Astrocyte (in vitro differentiated cells and primary cell): Measurements from ENCODE around the gene PLXNC1. TPM values are rescaled to one million over a fixed set of nuclear protein-coding genes. Genes with fewer than 3 reads are reported as not detected.

ENCODE experiments used
- DNase-seq: peaks from one replicate; pipeline ENCODE4 v3.0.0-alpha.2; 2010; ENCODE audit warnings: low read depth
- FAIRE-seq: peaks from 2 replicates; lab custom pipeline; 2011; peaks lifted over from hg19 to GRCh38; lab: Jason Lieb, UNC
- H2AFZ ChIP-seq: 2 replicates; pipeline ENCODE4 v1.6.0; 2012; ENCODE audit warnings: low read depth, low read length, inconsistent platforms
- H3K27ac ChIP-seq: 2 replicates; pipeline ENCODE4 v1.5.1; 2011; ENCODE audit warnings: low read depth, low read length, inconsistent platforms
- H3K27me3 ChIP-seq: 2 replicates; pipeline ENCODE4 v1.6.0; 2011; ENCODE audit warnings: low read length, inconsistent platforms; ENCODE audit not compliant: insufficient read depth
- H3K36me3 ChIP-seq: 2 replicates; pipeline ENCODE4 v1.5.1; 2011; ENCODE audit warnings: low read length, inconsistent platforms; ENCODE audit not compliant: insufficient read depth
- H3K4me1 ChIP-seq: 2 replicates; pipeline ENCODE4 v1.5.1; 2011; ENCODE audit warnings: low read length, inconsistent platforms; ENCODE audit not compliant: insufficient read depth
- H3K4me2 ChIP-seq: 2 replicates; pipeline ENCODE4 v1.6.0; 2012; ENCODE audit warnings: low read length, inconsistent platforms
- H3K4me3 ChIP-seq: 2 replicates; pipeline ENCODE4 v1.5.1; 2011; ENCODE audit warnings: low read depth, mild to moderate bottlenecking, low read length, inconsistent platforms; ENCODE audit not compliant: insufficient read depth
- H3K79me2 ChIP-seq: 2 replicates; pipeline ENCODE4 v1.6.0; 2012; ENCODE audit warnings: mild to moderate bottlenecking, low read length, inconsistent platforms; ENCODE audit not compliant: insufficient read depth
- H3K9ac ChIP-seq: 2 replicates; pipeline ENCODE4 v1.6.0; 2012; ENCODE audit warnings: mild to moderate bottlenecking, low read length, inconsistent platforms
- H3K9me3 ChIP-seq: 2 replicates; pipeline ENCODE4 v1.5.1; 2012; ENCODE audit warnings: low read depth, mild to moderate bottlenecking, low read length, inconsistent platforms; ENCODE audit not compliant: insufficient read depth
- H4K20me1 ChIP-seq: 2 replicates; pipeline ENCODE4 v1.6.0; 2012; ENCODE audit warnings: low read length, inconsistent platforms; ENCODE audit not compliant: insufficient read depth
- H3K27ac Mint-ChIP-seq: one replicate; pipeline ENCODE4 v1.8.0; 2021; ENCODE audit warnings: mild to moderate bottlenecking, mixed read lengths; ENCODE audit not compliant: unreplicated experiment
- H3K27me3 Mint-ChIP-seq: one replicate; pipeline ENCODE4 v1.8.0; 2021; ENCODE audit warnings: low read depth, mixed read lengths; ENCODE audit not compliant: unreplicated experiment
- H3K36me3 Mint-ChIP-seq: one replicate; pipeline ENCODE4 v1.8.0; 2021; ENCODE audit warnings: low read depth, mixed read lengths; ENCODE audit not compliant: unreplicated experiment
- H3K4me1 Mint-ChIP-seq: one replicate; pipeline ENCODE4 v1.8.0; 2021; ENCODE audit warnings: low read depth, mixed read lengths; ENCODE audit not compliant: unreplicated experiment
- H3K4me3 Mint-ChIP-seq: one replicate; pipeline ENCODE4 v1.8.0; 2021; ENCODE audit warnings: mild to moderate bottlenecking, moderate library complexity, mixed read lengths; ENCODE audit not compliant: unreplicated experiment
- H3K9me3 Mint-ChIP-seq: one replicate; pipeline ENCODE4 v1.8.0; 2021; ENCODE audit warnings: mild to moderate bottlenecking, mixed read lengths; ENCODE audit not compliant: unreplicated experiment
- EZH2 ChIP-seq: IDR thresholded peaks from 2 replicates; pipeline ENCODE4 v1.6.1; 2012; ENCODE audit warnings: mild to moderate bottlenecking, low read length, inconsistent platforms; ENCODE audit not compliant: insufficient read depth
- total RNA-seq: library from RNA; stranded (reverse); gene quantifications from 2 replicates; pipeline ENCODE4 v1.2.1, GENCODE V29; 2021
- TF ChIP-seq, protein P1 (sequence below): IDR thresholded peaks from 2 replicates; pipeline ENCODE4 v1.5.1; 2011; ENCODE audit warnings: low read depth, mild to moderate bottlenecking, inconsistent platforms, low read length, moderate library complexity; ENCODE audit not compliant: insufficient read depth

Gene PLXNC1
- total RNA-seq, 1 donor from 2014 or later: 6.9 TPM

DNA sequence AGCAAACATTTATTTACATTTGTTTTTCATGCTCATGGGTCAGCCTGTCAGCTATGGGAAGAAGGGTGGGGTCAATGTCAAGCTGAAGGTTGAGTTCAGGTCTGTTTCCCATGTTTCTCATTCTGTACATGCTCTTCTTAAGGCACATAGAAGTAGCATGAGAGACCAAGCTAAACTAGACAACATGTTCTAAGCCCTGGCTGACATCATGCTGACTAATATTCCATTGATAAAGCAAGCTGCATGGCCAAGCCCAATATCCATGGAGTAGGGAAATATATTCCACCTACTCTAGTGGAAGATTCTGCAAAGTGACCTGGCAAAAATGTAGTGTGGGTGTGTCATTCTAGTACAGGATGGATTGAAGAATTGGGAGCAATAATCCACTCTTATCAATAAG is 44.1 kb downstream of the PLXNC1 start:
- H3K4me2 ChIP-seq: no peak overlapping the region
- Mint-ChIP-seq H3K27ac (no peak overlapping the region), H3K9me3 (peaks cover 21% of the 10 kb centered on the region), H3K4me1 (no peaks in the 10 kb centered on the region), H3K36me3 (peaks cover 17% of the 10 kb centered on the region), H3K27me3 (peaks cover 2% of the 10 kb centered on the region), H3K4me3 (no peak overlapping the region)
- no peak for TF ChIP-seq EZH2
- TF ChIP-seq, protein P1, sequence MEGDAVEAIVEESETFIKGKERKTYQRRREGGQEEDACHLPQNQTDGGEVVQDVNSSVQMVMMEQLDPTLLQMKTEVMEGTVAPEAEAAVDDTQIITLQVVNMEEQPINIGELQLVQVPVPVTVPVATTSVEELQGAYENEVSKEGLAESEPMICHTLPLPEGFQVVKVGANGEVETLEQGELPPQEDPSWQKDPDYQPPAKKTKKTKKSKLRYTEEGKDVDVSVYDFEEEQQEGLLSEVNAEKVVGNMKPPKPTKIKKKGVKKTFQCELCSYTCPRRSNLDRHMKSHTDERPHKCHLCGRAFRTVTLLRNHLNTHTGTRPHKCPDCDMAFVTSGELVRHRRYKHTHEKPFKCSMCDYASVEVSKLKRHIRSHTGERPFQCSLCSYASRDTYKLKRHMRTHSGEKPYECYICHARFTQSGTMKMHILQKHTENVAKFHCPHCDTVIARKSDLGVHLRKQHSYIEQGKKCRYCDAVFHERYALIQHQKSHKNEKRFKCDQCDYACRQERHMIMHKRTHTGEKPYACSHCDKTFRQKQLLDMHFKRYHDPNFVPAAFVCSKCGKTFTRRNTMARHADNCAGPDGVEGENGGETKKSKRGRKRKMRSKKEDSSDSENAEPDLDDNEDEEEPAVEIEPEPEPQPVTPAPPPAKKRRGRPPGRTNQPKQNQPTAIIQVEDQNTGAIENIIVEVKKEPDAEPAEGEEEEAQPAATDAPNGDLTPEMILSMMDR: no peak
- H3K9ac ChIP-seq: no peak overlapping the region
- H3K27ac ChIP-seq: no peak overlapping the region
- no peaks in the 10 kb centered on the region for H3K9me3 ChIP-seq
- no peak overlapping the region for H3K4me3 ChIP-seq
- no peaks in the 10 kb centered on the region for H4K20me1 ChIP-seq
- H3K27me3 ChIP-seq: peaks cover 9% of the 10 kb centered on the region
- DNase-seq: no peak
- no peaks in the 10 kb centered on the region for H3K4me1 ChIP-seq
- H3K79me2 ChIP-seq: no peaks in the 10 kb centered on the region
- no peak for FAIRE-seq
- no peak overlapping the region for H2AFZ ChIP-seq
- no peaks in the 10 kb centered on the region for H3K36me3 ChIP-seq

DNA sequence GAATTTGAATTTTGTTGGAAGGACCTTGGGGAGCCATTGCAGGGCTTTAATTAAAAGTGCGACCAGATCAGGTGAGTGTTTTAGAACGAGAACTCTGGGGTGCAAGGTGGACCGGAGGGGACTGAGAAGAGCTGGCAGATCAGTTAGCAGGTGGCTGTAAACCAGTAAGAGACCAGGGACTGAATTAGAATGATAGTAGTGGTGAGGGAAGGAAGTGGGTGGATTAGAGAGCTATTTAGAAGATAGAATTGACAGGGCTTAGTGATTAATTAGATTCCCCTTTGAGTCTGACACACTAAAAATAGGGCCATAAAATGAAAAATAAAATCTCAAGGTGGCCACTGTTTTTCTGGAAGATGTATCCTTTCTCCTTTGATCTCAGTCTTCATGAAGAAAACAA is 44.8 kb downstream of the PLXNC1 start:
- Mint-ChIP-seq H3K4me3 (no peak overlapping the region), H3K9me3 (peaks cover 21% of the 10 kb centered on the region), H3K27me3 (peaks cover 2% of the 10 kb centered on the region), H3K27ac (no peak overlapping the region), H3K36me3 (peaks cover 17% of the 10 kb centered on the region), H3K4me1 (no peaks in the 10 kb centered on the region)
- H3K36me3 ChIP-seq: no peaks in the 10 kb centered on the region
- H3K4me1 ChIP-seq: no peaks in the 10 kb centered on the region
- FAIRE-seq: no peak
- no peaks in the 10 kb centered on the region for H3K9me3 ChIP-seq
- no peaks in the 10 kb centered on the region for H4K20me1 ChIP-seq
- TF ChIP-seq, protein P1: no peak
- TF ChIP-seq EZH2: no peak
- DNase-seq: no peak
- no peak overlapping the region for H3K4me2 ChIP-seq
- H3K27me3 ChIP-seq: peaks cover 3% of the 10 kb centered on the region
- no peak overlapping the region for H3K27ac ChIP-seq
- no peak overlapping the region for H2AFZ ChIP-seq
- H3K79me2 ChIP-seq: no peaks in the 10 kb centered on the region
- H3K4me3 ChIP-seq: no peak overlapping the region
- H3K9ac ChIP-seq: no peak overlapping the region

DNA sequence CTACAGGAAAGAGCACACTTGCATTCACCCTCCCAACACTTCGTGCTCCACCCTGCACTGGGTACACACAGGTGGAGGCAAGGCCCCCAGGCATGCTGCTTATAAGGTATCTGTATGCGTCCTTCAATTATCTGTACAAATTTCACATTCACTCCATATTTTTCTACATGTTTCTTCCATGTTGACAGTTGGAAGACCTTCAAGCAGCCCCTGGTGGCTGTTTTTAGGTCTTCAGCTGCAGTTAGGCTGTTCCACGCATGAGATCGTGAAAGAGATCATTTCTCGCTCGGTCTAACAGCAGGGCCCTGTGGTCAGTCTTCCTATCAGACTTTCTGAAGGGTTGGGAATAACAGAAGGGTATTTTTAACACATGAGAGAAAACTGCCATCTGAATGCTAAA is 47.1 kb downstream of the PLXNC1 start:
- Histone ChIP-seq H3K4me3 (no peak overlapping the region), H3K4me2 (no peak overlapping the region), H3K79me2 (no peaks in the 10 kb centered on the region), H3K36me3 (no peaks in the 10 kb centered on the region), H3K9ac (no peak overlapping the region), H3K27me3 (peaks cover 6% of the 10 kb centered on the region), H3K4me1 (no peaks in the 10 kb centered on the region), H2AFZ (no peak overlapping the region), H3K27ac (no peak overlapping the region), H3K9me3 (no peaks in the 10 kb centered on the region), H4K20me1 (no peaks in the 10 kb centered on the region)
- FAIRE-seq (no peak), DNase-seq (no peak)
- Mint-ChIP-seq H3K4me3 (no peak overlapping the region), H3K36me3 (peaks cover 17% of the 10 kb centered on the region), H3K9me3 (peaks cover 21% of the 10 kb centered on the region), H3K27me3 (peaks cover 2% of the 10 kb centered on the region), H3K4me1 (no peaks in the 10 kb centered on the region), H3K27ac (no peak overlapping the region)
- no peak for TF ChIP-seq EZH2
- TF ChIP-seq, protein P1: no peak
